Hematopoietic multipotent progenitor cell treated with erythropoietin and hydrocortisone succinate and interleukin-3 and kit ligand, for 17 days (in vitro differentiated cells): ENCODE data around the gene TM4SF1.
"Not testable (repeated sequence)": the region's sequence is repeated elsewhere in the genome, so short reads cannot be mapped to it uniquely, and the experiment has no call there.

Experiments
- DNase-seq: peaks from one replicate; pipeline ENCODE4 v3.0.0-alpha.2; 2015; ENCODE audit warnings: low spot score

TM4SF1 gene

GRCh38 chr3:149395107-149396089 lies 17.9 kb upstream of the TM4SF1 start:
- no peak for DNase-seq

GRCh38 chr3:149393345-149394160 lies 16.1 kb upstream of the TM4SF1 start:
- no peak for DNase-seq

- DNase-seq = no peak
Observed at GRCh38 chr3:149391960-149392359, 14.5 kb upstream of the TM4SF1 start.

GRCh38 chr3:149390772-149391212 lies 13.3 kb upstream of the TM4SF1 start:
- DNase-seq = no peak

- no peak for DNase-seq
Observed at GRCh38 chr3:149390294-149390693, 12.8 kb upstream of the TM4SF1 start.

- DNase-seq = no peak
Observed at GRCh38 chr3:149388531-149389417, 11.3 kb upstream of the TM4SF1 start.

- DNase-seq = no peak
Observed at GRCh38 chr3:149388001-149388440, 10.6 kb upstream of the TM4SF1 start.

- no peak for DNase-seq
Observed at GRCh38 chr3:149386299-149386606, 8.8 kb upstream of the TM4SF1 start.

- no peak for DNase-seq
Observed at GRCh38 chr3:149385617-149386298, 8.3 kb upstream of the TM4SF1 start.

- DNase-seq = no peak
Observed at GRCh38 chr3:149384911-149385321, 7.5 kb upstream of the TM4SF1 start.

- no peak for DNase-seq
Observed at GRCh38 chr3:149384167-149384566, 6.7 kb upstream of the TM4SF1 start.

- no peak for DNase-seq
Observed at GRCh38 chr3:149383703-149384102, 6.3 kb upstream of the TM4SF1 start.

GRCh38 chr3:149382518-149382917 lies 5.1 kb upstream of the TM4SF1 start:
- no peak for DNase-seq

GRCh38 chr3:149382101-149382467 lies 4.6 kb upstream of the TM4SF1 start:
- DNase-seq = no peak

- no peak for DNase-seq
Observed at GRCh38 chr3:149381173-149382100, 4.0 kb upstream of the TM4SF1 start.

- not testable (repeated sequence) for DNase-seq
Observed at GRCh38 chr3:149380220-149380619, 2.8 kb upstream of the TM4SF1 start.

- DNase-seq = no peak
Observed at GRCh38 chr3:149378478-149379309, 1.2 kb upstream of the TM4SF1 start.

- DNase-seq = no peak
Observed at GRCh38 chr3:149376718-149377407, 586 bp downstream of the TM4SF1 start.
